Measurements from ENCODE around the gene IFTAP.

Gene IFTAP

DNA sequence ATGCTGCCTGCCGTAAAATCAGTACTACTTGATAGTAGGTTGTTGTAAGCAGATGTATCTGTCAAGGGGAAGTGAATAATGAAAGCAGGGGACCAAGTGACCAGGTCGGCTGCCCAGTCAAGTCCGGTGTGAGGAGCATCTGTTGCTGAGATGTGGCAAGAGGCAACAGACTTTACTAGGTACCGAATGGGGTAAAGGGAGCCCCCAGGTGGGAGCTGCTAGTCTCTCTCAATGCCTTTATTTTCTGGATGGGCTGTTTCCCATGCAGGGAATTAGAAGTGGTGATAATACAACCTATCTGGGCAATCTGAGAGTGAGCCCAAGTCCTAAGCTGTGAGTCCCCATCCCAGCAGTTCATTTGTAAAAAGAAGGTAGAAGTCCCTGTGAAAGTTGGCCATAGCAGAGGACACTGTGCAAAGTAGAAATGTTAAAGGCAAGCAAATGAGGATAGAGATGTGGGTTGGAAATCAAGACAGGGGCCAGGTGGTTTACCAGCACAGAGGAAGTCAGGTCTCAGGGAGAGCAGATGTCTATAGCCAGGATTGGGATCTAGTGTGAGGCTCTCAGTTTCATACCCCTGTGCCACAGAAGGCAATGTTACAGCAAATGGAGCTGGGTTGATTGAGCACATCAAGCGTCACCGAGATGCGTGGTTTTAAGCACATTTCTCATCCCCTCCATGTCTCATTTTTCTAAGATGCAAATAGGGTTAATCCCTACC is 94.4 kb downstream of the IFTAP start:
- no peak for DNase-seq (ENCODE audit: extremely low spot score)
- ChIA-PET POLR2A (no interaction called here), CTCF (interaction anchor here (1.9 to 8.0 kb wide), 4 partner anchors 14 to 127 kb away, joined by 5 to 65 read pairs (median 20); no protein-coding TSS in a partner anchor)
- TF ChIP-seq, protein P1, sequence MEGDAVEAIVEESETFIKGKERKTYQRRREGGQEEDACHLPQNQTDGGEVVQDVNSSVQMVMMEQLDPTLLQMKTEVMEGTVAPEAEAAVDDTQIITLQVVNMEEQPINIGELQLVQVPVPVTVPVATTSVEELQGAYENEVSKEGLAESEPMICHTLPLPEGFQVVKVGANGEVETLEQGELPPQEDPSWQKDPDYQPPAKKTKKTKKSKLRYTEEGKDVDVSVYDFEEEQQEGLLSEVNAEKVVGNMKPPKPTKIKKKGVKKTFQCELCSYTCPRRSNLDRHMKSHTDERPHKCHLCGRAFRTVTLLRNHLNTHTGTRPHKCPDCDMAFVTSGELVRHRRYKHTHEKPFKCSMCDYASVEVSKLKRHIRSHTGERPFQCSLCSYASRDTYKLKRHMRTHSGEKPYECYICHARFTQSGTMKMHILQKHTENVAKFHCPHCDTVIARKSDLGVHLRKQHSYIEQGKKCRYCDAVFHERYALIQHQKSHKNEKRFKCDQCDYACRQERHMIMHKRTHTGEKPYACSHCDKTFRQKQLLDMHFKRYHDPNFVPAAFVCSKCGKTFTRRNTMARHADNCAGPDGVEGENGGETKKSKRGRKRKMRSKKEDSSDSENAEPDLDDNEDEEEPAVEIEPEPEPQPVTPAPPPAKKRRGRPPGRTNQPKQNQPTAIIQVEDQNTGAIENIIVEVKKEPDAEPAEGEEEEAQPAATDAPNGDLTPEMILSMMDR (IDR thresholded peaks at IDR 0.05; ENCODE audit: control extremely low read depth, extremely low read depth, low read depth, missing control alignments) = no peak

DNA sequence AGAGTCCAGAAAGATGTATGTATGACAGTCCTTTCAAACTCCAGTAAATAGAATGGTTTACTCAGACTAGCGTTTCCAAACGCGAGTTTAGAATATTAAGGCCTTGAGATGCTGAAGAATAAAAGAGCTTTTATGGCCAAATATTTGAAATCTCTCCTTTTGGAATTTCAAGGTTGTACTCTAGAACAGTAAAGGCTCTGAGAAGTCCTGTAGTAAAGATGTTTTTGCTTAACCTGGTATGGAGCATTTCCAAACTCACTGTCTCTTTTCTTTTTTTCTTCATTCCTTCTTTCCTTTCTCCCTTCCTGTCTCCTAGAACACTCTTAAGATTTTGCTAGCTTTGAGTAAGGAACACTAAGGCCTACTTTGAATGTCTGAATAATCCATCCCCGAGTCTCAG is 95.1 kb downstream of the IFTAP start:
- DNase-seq (ENCODE audit: extremely low spot score) = no peak
- CTCF ChIA-PET = interaction anchor here (0.7 to 8.0 kb wide), 8 partner anchors 13 to 127 kb away, joined by 3 to 65 read pairs (median 6); no protein-coding TSS in a partner anchor
- TF ChIP-seq, protein P1 (IDR thresholded peaks at IDR 0.05; ENCODE audit: control extremely low read depth, extremely low read depth, low read depth, missing control alignments) = no peak
- POLR2A ChIA-PET = no interaction called here

DNA sequence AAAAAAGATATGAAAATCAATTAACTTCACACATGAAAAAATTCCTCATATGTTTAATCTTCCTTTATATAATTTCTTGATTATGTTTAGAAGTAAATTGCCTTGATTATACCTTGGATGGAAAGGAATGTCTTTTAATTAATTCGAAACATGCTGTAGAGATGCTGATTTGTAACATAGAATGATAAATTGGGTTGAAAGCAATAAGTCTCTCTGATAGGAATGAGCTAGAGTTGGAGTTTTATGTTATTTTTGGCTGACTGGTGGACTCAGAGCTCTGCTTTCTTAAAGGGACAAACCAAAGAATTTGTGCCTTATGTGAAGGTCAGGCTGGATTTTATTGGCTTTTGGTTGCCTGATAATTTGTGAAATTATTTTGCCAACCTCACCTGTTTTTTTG is 98.4 kb downstream of the IFTAP start:
- ChIA-PET CTCF (interaction anchor here (1.2 to 8.0 kb wide), 5 partner anchors 10 to 54 kb away, joined by 3 to 65 read pairs (median 10); no protein-coding TSS in a partner anchor), POLR2A (no interaction called here)
- TF ChIP-seq, protein P1 (IDR thresholded peaks at IDR 0.05; ENCODE audit: control extremely low read depth, extremely low read depth, low read depth, missing control alignments) = no peak
- DNase-seq (ENCODE audit: extremely low spot score) = no peak

DNA sequence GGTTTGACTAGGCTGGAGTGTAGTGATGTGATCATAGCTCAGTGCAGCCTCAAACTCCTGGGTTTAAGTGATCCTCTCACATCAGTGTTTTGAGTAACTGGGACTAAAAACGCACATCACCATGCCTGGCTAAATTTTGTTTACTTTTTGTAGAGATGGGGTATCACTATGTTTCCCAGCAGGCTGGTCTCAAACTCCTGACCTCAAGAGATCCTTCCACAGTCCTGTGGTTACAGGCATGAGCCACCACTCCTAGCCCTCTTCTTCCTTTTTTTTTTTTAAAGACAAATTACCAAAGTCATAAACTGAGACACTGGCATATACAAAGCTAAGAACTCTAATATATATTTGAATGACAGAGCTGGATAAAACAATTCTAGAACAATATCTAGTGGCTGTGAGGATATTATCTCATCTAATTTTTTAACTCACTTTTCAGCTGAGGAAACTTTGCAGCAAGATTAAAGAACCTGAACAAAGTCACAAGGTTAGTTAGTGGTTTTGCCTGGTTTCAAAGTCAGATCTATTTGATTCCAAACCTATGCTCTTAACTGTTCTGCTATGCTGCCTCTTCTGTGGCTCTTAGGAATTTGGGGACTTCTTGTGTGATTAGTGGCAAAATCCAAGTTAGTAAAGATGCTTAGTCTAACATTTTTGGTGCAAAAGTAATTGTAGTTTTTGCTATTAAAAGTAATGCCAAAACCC is 99.0 kb downstream of the IFTAP start:
- POLR2A ChIA-PET = no interaction called here
- TF ChIP-seq, protein P1 (IDR thresholded peaks at IDR 0.05; ENCODE audit: control extremely low read depth, extremely low read depth, low read depth, missing control alignments) = no peak
- no peak for DNase-seq (ENCODE audit: extremely low spot score)
- CTCF ChIA-PET = interaction anchor here (1.0 to 8.0 kb wide), 6 partner anchors 9 to 54 kb away, joined by 3 to 65 read pairs (median 7); no protein-coding TSS in a partner anchor

DNA sequence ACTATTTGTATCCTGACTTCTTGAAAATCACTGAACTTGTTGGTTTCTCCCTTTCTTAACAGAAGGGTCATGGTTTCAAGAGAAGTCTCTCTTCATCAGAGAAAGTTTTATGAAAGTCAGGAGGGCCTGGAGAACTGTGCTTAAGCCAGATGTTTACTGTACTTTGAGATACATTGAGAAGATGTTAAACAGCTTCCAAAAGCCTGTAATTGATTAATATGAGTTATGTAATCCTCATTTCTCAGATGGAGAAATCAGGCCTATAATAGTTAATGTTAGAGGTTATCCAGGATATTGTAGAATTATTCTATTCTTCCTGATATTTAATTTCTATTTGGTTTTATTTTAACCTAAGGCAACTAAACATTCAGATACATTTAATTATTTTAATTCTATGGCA is 100.8 kb downstream of the IFTAP start:
- POLR2A ChIA-PET = no interaction called here
- CTCF ChIA-PET = interaction anchor here (0.9 to 8.0 kb wide), 2 partner anchors 52 to 131 kb away, joined by 3 to 65 read pairs; no protein-coding TSS in a partner anchor
- TF ChIP-seq, protein P1 (IDR thresholded peaks at IDR 0.05; ENCODE audit: control extremely low read depth, extremely low read depth, low read depth, missing control alignments) = no peak
- DNase-seq (ENCODE audit: extremely low spot score) = no peak

DNA sequence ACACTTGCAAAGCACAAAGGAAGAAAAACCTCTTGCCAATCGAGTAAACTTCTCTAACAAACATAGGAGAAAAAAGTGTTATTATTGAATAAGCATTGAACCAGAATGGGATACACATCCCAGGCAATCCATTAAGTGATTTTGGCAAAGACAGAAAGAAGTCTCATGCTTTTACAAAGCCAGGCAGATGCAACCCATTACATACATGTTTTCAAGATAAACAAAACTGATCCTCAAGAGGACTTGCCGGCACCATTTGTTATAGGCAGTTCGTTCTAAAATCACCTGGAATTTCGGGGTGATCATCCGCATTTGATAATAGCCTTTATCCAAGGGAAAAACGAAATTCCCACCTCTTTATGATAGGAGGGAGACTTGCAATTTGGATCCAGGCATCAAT is 101.3 kb downstream of the IFTAP start:
- no peak for DNase-seq (ENCODE audit: extremely low spot score)
- CTCF ChIA-PET = interaction anchor here (0.9 to 1.3 kb wide), 2 partner anchors 49 to 131 kb away, joined by 3 to 4 read pairs; no protein-coding TSS in a partner anchor
- TF ChIP-seq, protein P1 (IDR thresholded peaks at IDR 0.05; ENCODE audit: control extremely low read depth, extremely low read depth, low read depth, missing control alignments) = no peak
- POLR2A ChIA-PET = no interaction called here
